ENCODE measurements around the gene FCHO1.
"Not testable (repeated sequence)": the region's sequence is repeated elsewhere in the genome, so short reads cannot be mapped to it uniquely, and the experiment has no call there.

FCHO1 gene

DNA sequence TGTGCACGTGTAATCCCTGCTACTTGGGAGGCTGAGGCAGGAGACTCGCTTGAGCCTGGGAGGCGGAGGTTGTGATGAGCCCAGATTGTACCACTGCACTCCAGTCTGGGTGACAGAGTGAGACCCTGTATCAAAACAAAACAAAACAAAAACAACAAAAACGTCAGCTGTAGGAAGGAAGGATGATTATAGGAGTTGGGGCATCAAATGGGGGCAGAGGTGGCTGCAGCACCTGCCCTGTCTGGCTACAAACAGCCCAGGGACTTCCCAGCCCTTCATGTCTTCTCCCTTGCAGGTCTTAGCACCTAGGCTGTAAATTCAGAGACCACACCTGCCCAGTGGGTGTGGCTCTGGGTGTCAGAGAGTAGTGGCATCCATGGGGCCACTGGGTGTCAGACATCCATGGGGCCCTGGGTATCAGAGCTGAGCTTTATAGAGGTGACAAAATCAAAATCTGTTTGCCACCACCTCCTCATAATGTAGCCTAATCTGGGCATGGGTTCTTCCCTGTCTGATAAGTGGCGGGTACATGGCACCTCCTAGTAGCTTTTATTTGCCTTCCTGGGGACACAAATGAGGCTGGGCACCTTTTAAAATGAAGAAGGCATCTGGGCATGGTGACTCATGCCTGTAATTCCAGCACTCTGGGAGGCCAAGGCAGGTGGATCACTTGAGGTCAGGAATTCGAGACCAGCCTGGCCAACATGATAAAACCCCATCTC lies 38.9 kb downstream of the FCHO1 start:
- DNase-seq = no peak

DNA sequence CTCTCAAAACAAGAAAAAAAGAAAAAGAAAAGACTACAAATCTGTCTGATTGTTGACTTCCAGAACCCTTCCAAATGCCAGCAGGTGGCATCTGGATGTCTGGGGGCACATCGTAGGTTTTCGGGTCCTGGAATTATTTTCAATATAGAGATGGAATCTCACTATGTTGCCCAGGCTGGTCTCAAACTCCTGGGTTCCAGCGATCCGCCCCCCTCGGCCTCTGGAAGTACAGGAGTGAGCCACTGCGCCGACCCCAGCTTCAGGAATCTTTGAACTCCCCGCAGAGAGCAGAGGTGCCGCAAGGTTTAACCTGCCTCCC lies 43.1 kb downstream of the FCHO1 start:
- no peak for DNase-seq

DNA sequence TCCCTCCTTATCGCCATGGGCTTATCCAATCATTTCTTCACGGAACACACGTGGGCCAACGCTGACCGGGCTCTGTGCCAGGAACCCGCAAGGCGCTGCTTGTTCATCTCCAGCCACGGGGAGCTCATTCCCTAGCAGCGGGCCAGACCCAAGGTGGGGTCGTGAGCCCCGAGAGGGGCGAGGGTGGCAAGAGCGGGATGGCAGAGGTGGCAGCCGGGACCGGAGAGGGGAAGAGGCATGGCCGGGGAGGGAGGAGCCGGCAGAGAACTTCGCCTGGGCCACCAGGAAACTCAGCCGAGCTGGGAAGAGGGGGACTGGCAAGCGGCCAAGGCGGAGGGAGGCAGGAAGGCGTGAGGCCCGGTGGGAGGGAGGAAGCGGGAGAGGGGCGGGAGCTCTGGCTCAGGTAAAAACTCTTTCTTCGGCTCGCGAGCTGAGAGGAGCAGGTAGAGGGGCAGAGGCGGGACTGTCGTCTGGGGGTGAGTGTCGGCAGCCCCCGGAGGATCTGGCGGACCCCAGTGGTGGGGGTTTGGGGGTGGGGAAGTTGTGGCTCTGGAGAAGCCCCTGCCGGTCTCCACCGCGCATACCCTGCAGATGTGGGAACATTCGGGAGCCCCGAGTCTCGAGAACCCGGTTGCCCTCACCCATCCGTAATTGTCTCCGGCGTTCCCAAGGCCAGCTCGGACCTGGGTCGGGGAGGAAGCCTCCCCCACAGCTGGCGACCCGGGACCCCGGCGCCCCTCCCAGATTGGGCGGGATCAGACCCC lies 43.6 kb downstream of the FCHO1 start, which contains the start of gene B3GNT3:
Gene B3GNT3, plus strand, starts transcription at position 408 of the 764 bp plus-strand sequence. CDS start 12,670 bp downstream, outside the sequence.
- DNase-seq = no peak

DNA sequence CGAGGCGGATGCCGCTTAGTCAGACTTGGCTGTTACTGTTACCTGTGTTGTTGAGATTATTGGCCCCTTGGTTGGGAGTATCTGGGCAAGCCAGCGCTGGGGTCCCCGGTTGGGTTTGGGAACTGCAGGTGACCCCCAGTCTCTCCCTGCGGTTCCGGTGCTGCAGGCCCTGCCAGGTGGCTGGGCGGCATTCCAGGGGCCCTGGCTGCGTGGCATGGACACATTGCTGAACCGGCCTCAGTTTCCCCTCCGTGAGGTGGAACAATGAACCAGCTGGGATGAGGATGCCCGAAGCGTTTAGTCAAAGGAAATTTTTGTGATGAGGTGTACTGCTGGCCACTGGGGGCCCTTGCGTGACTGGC lies 44.2 kb downstream of the FCHO1 start:
- DNase-seq = no peak

DNA sequence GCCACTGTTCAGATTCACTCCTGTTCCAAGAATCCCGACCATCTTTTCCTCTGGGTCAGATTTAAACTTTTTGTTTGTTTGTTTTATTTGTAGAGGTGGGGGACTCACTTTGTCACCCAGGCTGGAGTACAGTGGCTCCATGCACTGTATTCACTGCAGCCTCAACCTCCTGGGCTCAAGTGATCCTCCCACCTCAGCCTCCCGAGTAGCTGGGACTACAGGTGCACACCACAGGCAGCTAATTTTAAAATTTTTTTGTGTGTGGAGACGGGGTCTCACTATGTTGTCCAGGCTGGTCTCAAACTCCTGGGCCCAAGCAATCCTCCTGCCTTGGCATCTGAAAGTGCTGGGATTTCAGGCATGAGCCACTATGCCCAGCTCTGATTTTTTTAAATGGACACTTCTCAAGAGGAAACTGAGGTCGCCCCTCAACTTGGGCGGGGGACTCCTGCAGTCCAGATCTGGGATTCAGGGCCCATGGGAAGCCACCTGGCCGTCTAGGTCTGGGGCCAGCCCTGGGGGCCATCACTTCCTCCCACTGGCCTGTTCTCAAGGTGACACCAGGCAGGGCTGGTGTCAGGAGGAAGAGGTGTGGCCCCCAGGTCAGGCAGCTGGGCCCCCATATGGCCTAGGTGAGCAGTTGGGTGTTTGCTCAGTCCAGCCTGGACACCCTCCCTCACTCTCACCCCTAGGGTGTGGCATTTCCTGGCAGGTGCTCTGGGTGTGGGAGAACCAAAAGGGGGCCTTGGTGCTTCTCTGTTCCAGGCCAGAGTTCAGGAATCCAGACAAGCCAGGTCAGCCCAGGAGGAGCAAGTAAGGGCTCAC lies 44.9 kb downstream of the FCHO1 start:
- no peak for DNase-seq

DNA sequence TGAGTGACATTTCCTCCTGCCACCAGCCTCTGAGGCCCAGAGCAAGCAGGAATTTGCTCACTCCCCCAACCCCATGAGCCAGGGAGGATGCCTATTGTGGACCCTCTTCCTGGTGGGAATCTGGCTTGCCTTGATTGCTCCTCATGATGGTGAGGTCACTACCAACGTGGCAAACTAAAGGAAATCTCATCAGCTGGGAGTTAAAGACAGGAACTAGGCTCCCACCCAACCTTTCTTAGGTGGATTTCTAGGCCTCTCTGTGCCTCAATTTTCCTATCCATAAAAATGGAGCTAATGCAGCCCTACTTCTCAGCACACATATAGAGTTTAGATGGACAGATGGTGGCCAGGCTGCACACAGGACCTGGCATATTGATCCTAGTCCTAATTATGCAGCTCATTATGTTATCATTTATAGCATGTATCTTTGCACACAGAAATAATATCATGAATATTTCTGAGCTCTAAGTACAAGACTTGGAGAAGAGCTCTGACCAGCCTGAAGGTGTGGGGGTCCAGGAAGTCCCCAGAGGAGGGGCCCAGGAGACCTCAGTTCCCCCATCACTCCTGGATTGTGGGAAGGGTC lies 45.7 kb downstream of the FCHO1 start:
- DNase-seq = no peak

DNA sequence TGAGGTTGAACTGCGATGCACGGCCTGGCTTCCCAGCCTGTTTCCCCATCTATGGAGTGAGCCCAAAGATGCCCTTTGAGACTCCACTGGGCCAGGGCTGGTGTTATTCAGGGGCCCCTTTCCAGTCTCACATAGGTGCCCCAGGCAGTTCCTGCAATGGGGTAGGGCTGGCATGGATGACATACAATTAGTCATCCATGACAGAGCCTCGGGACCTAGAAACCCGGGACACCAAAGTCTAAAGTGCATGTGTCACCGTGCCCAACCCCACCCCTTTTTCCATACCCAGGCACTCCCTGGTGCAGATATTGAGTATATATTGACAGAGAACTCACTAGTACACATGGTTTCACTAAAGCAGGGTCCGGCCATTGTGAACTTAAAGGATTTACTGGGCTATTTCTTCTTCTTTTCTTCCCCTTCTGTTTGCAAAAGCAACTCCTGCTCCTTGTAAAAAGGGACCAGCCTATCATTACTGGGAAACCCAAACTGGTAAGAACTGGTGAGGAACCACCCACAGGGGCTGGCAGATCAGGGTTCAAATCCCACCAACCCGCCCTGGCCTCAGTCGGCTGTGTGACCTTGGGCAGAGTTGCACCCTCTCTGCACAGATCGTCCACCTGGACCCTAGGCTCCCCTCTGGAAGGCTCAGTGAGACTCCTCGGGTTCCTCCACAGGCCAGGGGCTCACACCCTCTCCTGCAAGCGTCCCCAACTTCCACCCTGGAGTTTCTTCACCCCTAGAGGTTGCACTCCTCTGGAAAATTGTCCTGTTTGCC lies 46.3 kb downstream of the FCHO1 start:
- no peak for DNase-seq

DNA sequence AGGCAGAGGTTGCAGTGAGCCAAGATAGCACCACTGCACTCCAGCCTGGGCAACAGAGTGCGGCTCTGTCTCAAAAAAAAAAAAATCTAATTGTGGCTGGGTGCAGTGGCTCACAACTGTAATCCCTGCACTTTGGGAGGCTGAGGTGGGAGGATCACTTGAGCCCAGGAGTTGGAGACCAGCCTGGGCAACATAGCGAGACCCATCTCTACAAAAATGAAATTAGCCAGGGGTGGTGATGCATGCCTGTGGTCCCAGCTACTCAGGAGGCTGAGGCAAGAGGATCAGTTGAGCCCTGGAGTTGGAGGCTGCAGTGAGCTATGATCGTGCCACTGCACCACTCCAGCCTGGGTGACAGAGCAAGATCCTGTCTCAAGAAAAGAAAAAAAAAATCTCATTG lies 47.3 kb downstream of the FCHO1 start:
- DNase-seq = not testable (repeated sequence)

DNA sequence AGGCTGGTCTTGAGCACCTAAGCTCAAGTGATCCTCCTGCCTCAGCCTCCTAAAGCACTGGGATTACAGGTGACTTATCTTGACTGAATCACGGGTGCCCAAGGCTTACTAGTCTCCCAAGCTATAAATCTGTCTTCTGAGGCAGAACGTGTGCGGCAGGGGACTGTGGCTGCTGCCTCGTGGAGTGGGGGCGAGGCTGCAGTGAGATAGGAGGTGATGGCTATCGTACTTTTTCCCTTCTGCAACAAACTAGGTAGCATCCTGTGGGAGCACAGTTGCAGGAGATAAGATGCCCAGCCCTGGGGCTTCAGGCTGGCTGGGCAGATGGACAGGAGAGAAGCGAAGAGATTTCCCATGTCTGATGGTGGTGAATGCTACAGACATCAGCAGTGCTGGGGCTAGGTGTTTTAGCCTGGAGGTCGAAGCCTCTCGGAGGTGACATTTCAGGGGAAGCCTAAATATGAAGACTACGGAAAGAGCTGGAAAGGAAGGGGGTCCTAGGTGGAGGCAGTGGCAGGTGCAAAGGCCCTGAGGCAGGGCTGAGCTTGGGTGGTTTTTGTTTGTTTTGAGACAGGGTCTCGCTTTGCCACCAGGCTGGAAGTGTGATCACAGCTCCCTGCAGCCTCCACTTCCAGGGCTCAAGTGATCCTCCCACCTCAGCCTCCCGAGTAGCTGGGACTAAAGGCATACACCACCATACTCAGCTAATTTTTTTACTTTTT lies 51.0 kb downstream of the FCHO1 start:
- DNase-seq = no peak

DNA sequence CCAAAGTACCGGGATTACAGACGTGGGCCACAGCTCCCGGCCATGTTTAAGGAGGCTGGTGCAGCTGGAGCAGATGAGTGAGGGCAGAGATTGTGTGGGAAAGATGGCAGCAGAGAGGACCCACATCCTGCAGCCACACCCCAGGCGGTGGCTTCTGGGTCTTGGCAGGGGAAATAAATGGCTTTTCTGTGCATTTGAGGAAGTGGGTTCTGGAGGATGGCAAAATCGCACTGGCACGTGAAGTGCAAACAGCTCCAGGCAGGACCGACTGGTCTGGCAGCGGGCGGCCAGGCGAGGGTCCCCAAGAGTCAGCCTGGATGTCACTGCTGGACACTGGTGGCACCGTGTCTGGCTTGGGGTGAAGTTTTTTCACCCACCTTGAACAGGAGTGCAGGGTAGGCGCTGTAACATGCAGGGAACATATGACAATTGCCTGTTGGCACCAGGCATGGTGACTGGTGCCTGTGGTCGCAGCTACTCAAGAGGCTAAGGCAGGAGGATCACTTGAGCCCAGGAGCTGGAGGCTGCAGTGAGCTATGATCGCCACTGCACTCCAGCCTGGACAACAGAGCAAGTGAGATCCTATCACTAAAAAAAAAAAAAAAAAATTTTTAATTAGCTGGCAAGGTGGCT lies 52.1 kb downstream of the FCHO1 start:
- peak in 1 of 51 donors; percentile 0 for DNase-seq

DNA sequence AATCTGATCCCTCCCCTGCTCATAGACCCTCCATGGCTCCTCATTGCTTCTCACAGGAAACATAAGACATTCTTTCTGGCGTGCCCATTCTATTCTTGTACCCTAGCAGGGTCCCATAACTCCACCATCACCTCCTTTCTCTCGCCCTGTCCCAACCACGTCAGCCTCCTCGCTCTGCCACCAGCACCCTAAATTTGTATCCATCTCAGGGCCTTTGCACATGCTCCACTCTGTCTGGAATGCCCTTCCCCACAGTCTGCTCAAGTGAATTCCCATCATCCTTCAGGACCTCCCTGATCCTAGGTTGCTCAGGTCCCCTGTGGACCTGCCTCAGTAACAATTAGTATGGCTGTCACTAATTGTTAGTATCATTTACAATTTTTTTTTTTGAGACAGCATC lies 54.1 kb downstream of the FCHO1 start:
- DNase-seq = no peak

DNA sequence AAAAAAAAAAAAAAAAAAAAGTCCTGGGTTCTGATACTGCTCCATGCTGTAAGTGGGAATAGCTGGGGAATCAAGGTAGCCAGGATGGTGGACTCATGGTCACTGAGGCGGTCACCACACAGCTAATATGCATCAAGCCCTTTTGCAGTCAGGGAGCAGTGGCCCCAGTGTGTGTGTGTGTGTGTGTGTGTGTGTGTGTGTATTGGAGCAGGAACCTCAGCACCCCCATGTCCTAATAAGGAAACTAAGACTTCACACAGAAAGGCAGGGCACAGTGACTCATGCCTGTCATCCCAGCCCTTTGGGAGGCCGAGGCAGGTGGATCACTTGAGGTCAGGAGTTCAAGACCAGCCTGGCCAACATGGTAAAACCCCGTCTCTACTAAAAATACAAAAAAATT lies 55.7 kb downstream of the FCHO1 start:
- no peak for DNase-seq

DNA sequence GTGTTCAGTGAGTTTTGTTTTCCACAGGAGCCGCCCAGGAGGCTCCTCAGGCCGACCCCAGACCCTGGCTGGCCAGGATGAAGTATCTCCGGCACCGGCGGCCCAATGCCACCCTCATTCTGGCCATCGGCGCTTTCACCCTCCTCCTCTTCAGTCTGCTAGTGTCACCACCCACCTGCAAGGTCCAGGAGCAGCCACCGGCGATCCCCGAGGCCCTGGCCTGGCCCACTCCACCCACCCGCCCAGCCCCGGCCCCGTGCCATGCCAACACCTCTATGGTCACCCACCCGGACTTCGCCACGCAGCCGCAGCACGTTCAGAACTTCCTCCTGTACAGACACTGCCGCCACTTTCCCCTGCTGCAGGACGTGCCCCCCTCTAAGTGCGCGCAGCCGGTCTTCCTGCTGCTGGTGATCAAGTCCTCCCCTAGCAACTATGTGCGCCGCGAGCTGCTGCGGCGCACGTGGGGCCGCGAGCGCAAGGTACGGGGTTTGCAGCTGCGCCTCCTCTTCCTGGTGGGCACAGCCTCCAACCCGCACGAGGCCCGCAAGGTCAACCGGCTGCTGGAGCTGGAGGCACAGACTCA lies 56.5 kb downstream of the FCHO1 start:
- DNase-seq = no peak

DNA sequence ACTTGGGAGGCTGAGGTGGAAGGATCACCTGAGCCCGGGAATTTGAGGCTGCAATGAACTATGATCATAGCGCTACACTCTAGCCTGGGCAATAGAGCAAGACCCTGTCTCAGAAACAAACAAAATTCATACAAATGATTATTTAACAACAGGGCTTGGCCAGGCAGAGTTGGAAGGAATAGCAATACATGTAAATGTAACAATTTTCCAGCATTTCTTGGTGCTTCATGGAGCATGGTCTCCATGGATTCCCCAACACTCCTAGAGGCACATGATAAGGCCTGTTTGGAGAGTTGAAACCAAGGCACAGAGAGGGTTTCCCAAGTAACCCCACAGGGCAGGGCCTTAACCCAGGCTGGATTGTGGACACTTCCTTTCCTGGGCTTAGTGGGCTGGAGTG lies 59.8 kb downstream of the FCHO1 start:
- no peak for DNase-seq

DNA sequence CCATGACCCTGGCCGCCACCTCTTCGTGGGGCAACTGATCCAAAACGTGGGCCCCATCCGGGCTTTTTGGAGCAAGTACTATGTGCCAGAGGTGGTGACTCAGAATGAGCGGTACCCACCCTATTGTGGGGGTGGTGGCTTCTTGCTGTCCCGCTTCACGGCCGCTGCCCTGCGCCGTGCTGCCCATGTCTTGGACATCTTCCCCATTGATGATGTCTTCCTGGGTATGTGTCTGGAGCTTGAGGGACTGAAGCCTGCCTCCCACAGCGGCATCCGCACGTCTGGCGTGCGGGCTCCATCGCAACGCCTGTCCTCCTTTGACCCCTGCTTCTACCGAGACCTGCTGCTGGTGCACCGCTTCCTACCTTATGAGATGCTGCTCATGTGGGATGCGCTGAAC lies 60.4 kb downstream of the FCHO1 start:
- DNase-seq = no peak

DNA sequence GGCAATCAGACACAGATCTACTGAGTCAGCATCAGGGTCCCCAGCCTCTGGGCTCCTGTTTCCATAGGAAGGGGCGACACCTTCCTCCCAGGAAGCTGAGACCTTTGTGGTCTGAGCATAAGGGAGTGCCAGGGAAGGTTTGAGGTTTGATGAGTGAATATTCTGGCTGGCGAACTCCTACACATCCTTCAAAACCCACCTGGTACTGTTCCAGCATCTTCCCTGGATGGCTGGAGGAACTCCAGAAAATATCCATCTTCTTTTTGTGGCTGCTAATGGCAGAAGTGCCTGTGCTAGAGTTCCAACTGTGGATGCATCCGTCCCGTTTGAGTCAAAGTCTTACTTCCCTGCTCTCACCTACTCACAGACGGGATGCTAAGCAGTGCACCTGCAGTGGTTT lies 60.8 kb downstream of the FCHO1 start:
- DNase-seq = no peak

DNA sequence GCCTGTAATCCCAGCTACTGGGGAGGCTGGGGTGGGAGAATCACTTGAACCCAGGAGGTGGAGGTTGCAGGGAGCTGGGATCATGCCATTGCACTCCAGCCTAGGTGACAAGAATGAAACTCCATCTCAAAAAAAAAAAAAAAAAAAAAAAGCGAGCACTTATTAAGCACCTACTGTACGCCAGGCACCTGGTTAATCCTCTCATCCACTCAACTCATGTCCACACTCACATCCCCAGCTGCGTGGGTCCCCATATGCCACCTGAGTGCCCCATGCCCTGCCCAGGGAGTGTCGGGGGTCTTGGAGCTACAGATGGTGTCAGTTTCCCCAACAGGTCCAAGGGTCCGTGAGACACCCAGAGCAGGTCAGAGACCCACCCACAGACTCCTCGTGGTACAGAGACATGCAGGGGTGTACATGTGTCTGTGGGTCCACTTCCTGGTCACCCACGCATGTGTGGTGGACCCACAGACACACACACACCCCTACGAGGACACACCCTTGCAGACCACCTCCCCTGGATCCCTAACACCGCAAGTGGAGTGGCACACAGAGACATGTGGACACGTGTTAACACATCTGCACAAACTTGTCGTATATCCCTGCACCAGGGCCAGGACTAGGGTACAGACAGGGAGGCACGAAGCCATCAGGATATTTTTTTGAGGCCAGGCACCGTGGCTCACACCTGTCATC lies 66.5 kb downstream of the FCHO1 start:
- no peak for DNase-seq

DNA sequence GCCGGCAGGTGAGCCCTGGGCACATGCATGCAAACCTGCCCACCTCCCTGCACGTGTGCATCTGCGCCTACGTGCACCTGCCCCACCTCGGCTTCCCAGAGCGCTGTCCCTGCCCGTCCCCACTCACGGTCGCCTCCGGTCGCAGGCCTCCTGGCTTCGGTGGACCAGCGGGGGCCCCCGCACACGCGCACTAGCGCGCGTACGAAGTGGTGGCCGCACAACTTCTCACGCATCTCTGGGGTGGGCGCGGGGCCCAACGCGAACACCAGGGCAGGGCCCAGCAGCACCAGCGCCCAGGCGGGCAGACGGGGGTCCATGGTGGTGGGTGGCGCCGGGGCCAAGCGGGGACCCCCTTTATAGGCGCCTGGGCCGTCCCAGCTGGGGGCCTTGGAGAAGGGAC lies 69.9 kb downstream of the FCHO1 start, which contains the start of gene INSL3:
Gene INSL3, minus strand, starts transcription at position 330 of the 400 bp plus-strand sequence. Its CDS starts 13 bp downstream, at position 317.
- DNase-seq = no peak

DNA sequence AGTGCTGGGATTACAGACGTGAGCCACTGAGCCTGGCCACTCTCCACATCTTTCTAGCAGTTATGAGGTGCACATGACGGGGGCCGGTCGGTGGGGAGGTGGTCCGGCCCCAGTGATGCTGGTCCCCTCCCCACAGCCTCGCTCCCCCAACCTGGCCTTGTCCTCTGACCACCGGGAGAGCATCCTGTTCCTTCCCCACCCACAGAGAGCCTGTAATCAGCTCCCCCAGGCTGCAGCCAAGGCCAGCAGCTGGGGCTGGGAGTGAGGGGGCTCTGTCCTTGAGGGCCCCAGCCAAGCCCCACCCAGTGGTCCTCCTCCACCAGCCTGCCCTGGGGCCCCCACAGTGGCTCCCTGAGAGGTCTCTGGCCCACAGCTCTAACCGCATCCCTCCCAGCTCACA lies 73.1 kb downstream of the FCHO1 start:
- no peak for DNase-seq

All from hypothalamus (tissue), 51 donors.